ENCODE data around the gene SPDEF.

Gene SPDEF

GRCh38 chr6:34547701-34548644 lies 8.2 kb downstream of the SPDEF start:
- DNase-seq (ENCODE audit: insufficient read length, low spot score) (no peak), FAIRE-seq (no peak)

DNA sequence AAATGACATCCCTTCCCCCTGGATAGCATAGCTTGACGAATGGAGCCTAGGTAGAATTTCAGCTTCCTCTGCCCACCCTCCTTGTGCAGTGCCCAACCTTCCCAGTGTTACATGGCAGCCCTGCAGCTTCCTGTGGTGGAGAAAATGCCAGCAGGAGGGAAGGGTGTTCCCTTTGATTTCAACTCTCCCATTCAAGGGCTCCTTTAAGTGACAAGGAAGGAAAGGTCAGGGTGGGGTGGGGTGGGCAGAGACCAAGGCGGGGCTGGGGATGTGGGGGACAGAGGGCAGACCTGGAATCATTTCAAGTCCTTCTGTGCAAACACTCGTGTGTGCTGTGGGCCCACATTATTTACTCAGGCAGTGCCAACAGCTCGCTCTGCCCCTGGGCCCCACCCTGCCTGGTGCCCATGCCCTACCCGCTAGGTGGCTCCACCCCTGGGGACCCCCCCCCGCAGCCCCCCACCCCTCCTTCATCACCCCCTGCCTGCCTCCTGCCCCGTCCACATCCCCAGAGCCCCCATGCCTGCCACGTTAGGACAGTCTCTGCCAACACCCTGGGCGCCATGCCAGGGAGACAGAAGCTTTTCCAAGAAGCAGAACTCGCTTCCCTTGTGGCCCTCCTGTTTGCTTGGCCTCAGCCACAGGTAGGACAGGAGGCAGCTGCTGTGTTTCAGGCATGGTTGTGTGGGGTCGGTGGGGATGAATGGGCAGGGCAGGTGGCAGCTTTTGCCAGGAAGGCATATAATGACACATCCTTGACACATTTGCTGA lies 9.4 kb downstream of the SPDEF start:
- DNase-seq (ENCODE audit: insufficient read length, low spot score) (no peak), FAIRE-seq (no peak)

GRCh38 chr6:34544776-34545471 lies 11.2 kb downstream of the SPDEF start:
- FAIRE-seq (no peak), DNase-seq (ENCODE audit: insufficient read length, low spot score) (no peak)

GRCh38 chr6:34544052-34544604 lies 12.0 kb downstream of the SPDEF start:
- DNase-seq (ENCODE audit: insufficient read length, low spot score) (no peak), FAIRE-seq (no peak)

GRCh38 chr6:34543421-34543820 lies 12.7 kb downstream of the SPDEF start:
- no peak for FAIRE-seq

GRCh38 chr6:34540841-34541240 lies 15.3 kb downstream of the SPDEF start:
- DNase-seq (ENCODE audit: insufficient read length, low spot score) (no peak), FAIRE-seq (no peak)

More at GRCh38 chr6:34543421-34543820, 12.7 kb downstream of the SPDEF start:
- DNase-seq (ENCODE audit: insufficient read length, low spot score), result no peak

DNA sequence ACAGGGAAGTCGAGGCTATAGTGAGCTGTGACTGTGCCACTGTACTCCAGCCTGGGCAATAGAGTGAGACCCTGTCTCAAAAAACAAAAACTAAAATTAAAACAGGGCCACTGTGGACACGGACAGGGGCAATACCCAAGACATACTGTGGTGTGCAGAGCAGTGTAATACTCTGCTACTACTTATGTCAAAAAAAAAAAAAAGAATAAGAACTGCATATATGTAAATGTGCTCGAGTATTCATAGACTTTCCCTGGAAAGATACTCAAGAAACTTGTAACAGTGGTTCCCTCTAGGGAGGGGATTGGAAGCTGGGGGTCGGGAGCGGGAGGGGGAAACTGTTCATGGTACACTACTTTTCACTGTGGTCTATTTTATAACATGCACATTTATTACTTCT lies 15.9 kb downstream of the SPDEF start:
- DNase-seq (ENCODE audit: insufficient read length, low spot score) (no peak), FAIRE-seq (no peak)

- no peak for FAIRE-seq
Measured at GRCh38 chr6:34539181-34539580, 16.9 kb downstream of the SPDEF start.

GRCh38 chr6:34538581-34538980 lies 17.5 kb downstream of the SPDEF start:
- DNase-seq (ENCODE audit: insufficient read length, low spot score), result no peak
- FAIRE-seq, result no peak

More at GRCh38 chr6:34539181-34539580, 16.9 kb downstream of the SPDEF start:
- DNase-seq (ENCODE audit: insufficient read length, low spot score), result no peak

DNA sequence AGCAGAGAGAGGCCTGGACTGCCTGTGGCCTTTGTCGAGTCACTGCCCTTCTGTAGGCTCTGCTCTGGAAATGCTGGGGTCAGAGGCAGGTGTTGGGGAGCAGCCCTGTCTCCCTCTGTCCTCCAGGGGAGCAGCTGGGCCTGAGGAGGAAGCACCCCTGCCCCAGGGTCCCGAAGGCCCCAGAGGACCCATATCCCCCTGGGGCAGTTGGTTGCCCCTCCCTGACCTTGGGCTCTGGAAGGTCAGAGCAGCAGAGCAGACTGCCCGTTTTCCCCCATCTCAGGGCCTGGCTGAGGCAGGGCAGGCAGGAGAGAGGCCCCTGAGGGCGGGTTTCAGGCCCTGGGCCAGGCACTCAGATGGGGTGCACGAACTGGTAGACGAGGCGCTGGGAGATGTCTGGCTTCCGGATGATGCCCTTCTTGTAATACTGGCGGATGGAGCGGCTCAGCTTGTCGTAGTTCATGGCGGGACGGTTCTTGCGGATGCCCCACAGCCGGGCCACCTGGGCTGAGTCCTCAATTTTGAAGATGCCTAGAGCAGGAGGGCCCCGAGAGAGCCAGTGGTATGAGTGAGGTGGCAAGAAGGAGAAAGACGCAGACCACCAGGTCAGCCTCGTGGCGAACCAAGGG lies 18.1 kb downstream of the SPDEF start:
- no peak for FAIRE-seq
- DNase-seq (ENCODE audit: insufficient read length, low spot score), result no peak

DNA sequence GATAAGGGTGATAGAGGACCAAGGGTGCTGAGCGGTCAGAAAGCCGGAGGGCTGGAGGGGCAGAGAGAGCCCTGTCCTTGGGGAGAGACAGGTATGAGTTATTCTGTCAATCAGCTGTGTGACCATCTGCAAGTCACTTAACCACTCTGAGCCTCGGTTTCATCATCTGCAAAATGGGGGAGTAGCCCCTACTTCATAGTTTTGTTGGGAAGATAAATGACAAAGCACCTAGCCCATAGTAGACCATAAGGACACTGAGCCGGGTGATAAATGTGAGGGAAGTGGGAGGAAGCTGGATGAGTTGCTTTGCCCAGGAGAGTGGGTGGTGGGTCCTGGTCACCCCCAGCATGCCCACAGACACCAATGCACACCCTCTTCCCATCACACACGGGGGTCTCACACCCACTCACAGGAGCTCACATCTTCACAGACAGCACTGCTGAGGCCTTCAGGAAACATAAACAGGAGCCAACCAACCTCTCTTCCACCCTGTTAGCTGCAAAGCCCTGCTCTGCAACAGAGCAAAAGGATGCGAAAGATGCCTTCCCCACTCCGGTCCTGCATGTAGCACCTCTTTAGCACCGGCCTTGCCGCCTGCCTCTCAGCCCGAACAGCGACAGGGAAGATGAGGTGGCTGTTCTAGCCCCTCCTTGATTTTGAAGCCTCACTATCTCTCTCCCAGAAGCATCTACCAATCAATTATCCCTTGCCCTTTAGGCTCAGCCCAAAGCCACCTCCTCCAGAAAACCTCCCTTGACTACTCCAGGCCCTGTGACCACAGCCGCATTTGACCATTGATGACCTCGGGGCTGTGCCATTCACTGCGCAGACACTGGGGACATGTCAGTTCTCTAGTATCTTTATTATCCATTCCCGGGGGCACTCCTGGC lies 18.9 kb downstream of the SPDEF start:
- DNase-seq (ENCODE audit: insufficient read length, low spot score) (no peak), FAIRE-seq (no peak)

DNA sequence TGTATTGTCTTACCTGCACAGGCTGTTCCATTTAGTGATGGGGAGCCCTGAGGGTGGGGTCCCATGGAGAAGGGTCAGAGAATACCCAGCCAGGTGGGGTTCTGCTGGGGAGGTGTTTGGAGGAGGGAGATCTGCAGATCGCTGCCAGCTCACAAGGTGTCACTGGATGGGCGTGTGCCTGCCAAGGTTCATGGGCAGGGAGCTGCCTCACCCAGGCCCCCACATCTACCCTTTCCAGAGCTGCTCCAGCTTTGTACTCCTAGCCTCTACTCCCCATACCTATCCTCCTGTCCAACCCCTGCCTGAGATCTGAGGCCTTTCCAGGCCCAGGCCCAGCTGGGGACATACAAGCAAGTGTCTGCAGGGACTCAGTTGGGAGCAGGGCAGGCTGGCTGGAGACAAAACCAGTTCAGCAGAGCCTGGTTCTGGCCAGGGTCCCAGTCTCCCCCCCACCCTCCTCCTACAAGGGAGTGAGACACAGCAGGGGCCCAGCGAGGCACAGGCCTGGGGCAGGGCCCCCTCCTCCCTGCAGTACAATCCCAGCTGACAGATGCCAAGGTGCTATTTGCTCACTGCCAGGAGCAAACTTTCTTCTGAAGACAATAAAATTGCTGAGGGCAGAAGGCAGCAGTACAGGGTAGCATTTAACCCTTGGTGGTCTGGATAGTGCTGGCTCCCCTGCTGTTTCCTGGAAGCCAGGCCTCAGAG lies 19.7 kb downstream of the SPDEF start:
- FAIRE-seq (no peak), DNase-seq (ENCODE audit: insufficient read length, low spot score) (no peak)

DNA sequence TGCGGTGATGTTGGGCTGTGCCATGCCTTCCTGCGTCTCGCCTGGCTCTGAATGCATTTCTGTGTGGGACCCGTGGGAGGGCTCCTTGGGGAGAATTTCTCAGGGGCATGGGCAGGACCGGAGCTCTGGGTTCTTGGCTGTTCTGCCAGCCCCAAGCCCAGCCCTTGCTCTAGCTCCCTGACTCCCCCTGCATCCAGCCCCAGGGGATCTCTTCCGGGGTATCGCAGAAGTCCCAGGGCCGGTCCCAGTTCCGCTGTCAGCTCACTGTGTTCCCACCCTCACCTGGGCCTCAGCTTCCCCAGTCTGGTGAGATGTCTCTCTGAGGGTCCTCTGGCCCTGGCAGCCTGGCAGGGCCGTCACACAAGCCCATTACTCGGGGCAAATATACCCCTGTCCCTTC lies 20.5 kb downstream of the SPDEF start:
- no peak for DNase-seq (ENCODE audit: insufficient read length, low spot score)
- FAIRE-seq, result no peak

DNA sequence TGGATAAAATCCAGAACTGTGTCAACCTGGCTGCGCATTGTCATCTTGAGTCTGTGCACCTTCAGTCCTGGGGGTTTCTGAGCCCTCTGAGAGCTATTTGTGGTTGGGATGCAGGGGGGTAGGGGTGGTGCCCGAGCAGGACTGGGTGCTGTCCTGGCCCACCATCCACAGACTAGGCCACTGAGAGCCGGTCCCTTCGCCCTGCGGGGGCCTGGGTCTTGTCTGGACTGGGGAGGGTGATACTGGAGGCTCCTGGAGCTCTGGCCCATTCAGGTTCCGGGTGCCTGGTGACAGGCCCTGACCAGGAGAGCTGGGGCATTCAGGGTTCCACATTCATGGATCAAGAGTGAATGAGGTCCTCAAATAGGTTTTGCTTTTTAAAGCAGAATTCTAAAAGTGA lies 20.9 kb downstream of the SPDEF start:
- DNase-seq (ENCODE audit: insufficient read length, low spot score) (no peak), FAIRE-seq (no peak)

DNA sequence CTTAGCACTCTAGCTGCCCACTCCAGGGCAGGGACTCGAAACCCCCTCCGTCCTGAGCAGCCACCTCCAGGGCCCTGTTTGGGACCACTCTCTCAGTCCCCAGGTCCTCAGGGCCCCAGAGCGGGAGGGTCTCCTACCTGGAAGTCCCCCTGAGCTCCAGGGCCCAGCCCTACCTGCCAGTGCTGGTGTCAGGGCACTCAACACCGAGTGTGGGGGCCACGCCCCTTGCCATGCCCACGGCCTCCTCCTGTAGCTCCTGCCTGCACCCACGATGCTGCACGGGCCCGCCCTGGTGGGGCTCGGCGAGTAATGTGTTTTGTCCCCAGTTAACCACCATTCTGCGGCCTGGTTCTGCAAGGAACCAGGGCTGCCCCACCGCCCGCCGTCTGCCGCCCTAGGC lies 21.5 kb downstream of the SPDEF start:
- no peak for DNase-seq (ENCODE audit: insufficient read length, low spot score)
- no peak for FAIRE-seq

GRCh38 chr6:34534146-34534545 lies 22.0 kb downstream of the SPDEF start:
- no peak for DNase-seq (ENCODE audit: insufficient read length, low spot score)
- FAIRE-seq, result no peak

- DNase-seq (ENCODE audit: insufficient read length, low spot score) (no peak), FAIRE-seq (no peak)
Measured at GRCh38 chr6:34532230-34532629, 23.9 kb downstream of the SPDEF start.

GRCh38 chr6:34531580-34532201 lies 24.4 kb downstream of the SPDEF start:
- DNase-seq (ENCODE audit: insufficient read length, low spot score), result no peak
- no peak for FAIRE-seq

Measured in GM19239 (cell line).